Measurements from ENCODE around the gene GNL3.

- TF ChIP-seq CTCF (IDR thresholded peaks at IDR 0.05; ENCODE audit: low read depth, low read length) (no peak), EZH2phosphoT487 (IDR thresholded peaks at IDR 0.05; ENCODE audit: low read depth) (no peak)
These were observed 35.3 kb downstream of the GNL3 start for GRCh38 chr3:52721002-52721729.
